GM12878 (cell line): Measurements from ENCODE around the gene FBXL3.

Experiments
- CBX5 ChIP-seq: sonication (generic); IDR thresholded peaks from 2 replicates; pipeline ENCODE4 v1.6.1; 2016; ENCODE audit warnings: low read depth, moderate library complexity, mild to moderate bottlenecking, inconsistent platforms
- EGR1 ChIP-seq, 2 experiments: IDR thresholded peaks; 1 replicate in 1 of 2; 2 replicates in 1 of 2; pipeline ENCODE4 v1.6.1; 2011 to 2012; ENCODE audit warnings: low read depth in 2 of 2, low read length in 2 of 2, borderline replicate concordance in 1 of 2, mild to moderate bottlenecking in 1 of 2, moderate library complexity in 1 of 2
- POLR2A ChIP-seq: IDR thresholded peaks from 2 replicates; pipeline ENCODE4 v1.6.1; 2011; ENCODE audit warnings: low read depth, mild to moderate bottlenecking, low read length
- RCOR1 ChIP-seq: conservative IDR thresholded peaks from 2 replicates; pipeline ENCODE4 v1.6.1; 2012; ENCODE audit warnings: low read depth, low read length, improper control_type of control experiment
- TF ChIP-seq, protein P1 (sequence below): IDR thresholded peaks from 2 replicates; pipeline ENCODE4 v1.6.1; 2012; ENCODE audit warnings: low read depth, low read length, improper control_type of control experiment
- TF ChIP-seq, protein P2 (sequence below): IDR thresholded peaks from 2 replicates; pipeline ENCODE4 v1.6.1; 2011; ENCODE audit warnings: low read depth, low read length, improper control_type of control experiment, borderline replicate concordance
- TF ChIP-seq, protein P3 (sequence below), 3 experiments: IDR thresholded peaks in 2 of 3; conservative IDR thresholded peaks in 1 of 3; 2 replicates each; pipeline ENCODE4 v1.5.1; 2011; ENCODE audit warnings: low read depth in 3 of 3, low read length in 3 of 3, mild to moderate bottlenecking in 3 of 3, control low read depth in 2 of 3, moderate library complexity in 2 of 3, inconsistent platforms in 1 of 3, mixed read lengths in 1 of 3; ENCODE audit not compliant: control insufficient read depth in 2 of 3, insufficient read depth in 1 of 3; ENCODE audit errors: extremely low read depth in 1 of 3

DNA sequence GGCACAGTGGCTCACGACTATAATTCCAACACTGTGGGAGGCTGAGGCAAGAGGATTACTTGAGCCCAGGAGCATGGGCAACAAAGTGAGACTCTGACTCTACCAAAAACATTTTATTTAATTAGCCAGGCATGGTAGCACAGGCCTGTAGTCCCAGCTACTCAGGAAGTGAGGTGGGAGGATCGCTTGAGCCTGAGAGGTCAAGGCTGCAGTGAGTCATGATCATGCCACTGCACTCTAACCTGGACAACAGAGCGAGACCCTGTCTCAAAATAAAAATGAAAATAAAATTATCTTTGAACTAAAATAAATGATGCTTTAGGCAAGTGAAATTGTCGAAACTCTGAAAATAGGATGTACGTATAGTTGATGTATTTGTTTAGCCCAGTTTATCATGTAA, 43.3 kb downstream of the FBXL3 start:
- TF ChIP-seq, protein P1, sequence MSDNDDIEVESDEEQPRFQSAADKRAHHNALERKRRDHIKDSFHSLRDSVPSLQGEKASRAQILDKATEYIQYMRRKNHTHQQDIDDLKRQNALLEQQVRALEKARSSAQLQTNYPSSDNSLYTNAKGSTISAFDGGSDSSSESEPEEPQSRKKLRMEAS = no peak
- TF ChIP-seq, protein P2, sequence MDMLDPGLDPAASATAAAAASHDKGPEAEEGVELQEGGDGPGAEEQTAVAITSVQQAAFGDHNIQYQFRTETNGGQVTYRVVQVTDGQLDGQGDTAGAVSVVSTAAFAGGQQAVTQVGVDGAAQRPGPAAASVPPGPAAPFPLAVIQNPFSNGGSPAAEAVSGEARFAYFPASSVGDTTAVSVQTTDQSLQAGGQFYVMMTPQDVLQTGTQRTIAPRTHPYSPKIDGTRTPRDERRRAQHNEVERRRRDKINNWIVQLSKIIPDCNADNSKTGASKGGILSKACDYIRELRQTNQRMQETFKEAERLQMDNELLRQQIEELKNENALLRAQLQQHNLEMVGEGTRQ = no peak
- TF ChIP-seq EGR1 (IDR thresholded peaks at IDR 0.05; ENCODE audit: borderline replicate concordance in 1 of 2, low read depth in 2 of 2, low read length in 2 of 2) (no peak), POLR2A (no peak), RCOR1 (no peak), CBX5 (no peak)
- TF ChIP-seq, protein P3, sequence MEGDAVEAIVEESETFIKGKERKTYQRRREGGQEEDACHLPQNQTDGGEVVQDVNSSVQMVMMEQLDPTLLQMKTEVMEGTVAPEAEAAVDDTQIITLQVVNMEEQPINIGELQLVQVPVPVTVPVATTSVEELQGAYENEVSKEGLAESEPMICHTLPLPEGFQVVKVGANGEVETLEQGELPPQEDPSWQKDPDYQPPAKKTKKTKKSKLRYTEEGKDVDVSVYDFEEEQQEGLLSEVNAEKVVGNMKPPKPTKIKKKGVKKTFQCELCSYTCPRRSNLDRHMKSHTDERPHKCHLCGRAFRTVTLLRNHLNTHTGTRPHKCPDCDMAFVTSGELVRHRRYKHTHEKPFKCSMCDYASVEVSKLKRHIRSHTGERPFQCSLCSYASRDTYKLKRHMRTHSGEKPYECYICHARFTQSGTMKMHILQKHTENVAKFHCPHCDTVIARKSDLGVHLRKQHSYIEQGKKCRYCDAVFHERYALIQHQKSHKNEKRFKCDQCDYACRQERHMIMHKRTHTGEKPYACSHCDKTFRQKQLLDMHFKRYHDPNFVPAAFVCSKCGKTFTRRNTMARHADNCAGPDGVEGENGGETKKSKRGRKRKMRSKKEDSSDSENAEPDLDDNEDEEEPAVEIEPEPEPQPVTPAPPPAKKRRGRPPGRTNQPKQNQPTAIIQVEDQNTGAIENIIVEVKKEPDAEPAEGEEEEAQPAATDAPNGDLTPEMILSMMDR (IDR thresholded peaks at IDR 0.05 in 2 of 3, conservative IDR thresholded peaks at IDR 0.05 in 1 of 3; ENCODE audit: control insufficient read depth in 2 of 3, extremely low read depth in 1 of 3, insufficient read depth in 1 of 3, low read depth in 3 of 3, low read length in 3 of 3) = no peak
